ENCODE measurements around the gene CAB39.
A peak's percentile ranks its signal among the peaks of the same experiment; 100 is the strongest.

Gene CAB39

DNA sequence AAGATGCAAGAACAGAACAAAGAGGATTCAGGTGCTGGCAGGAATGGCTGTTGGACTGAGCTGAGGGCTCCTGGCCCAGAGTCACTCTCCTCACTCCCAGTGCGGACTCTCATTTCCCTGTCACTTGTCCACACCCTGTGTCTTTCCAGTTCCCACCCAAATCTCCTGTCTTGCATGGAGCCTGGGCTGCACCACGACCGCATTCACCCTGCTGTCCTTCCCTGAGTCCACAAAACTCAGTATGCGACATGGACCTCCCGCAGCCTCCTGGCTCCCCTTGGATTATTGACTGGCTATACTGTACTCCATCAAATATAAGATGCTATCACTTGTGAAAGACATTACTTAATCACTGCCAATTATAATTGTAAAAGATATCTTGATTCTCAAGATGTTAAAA lies 149.7 kb downstream of the CAB39 start:
- no peak overlapping the region for H3K4me3 ChIP-seq (ENCODE audit: low read depth in 1 of 5, low read length in 5 of 5)
- peaks cover 7 to 27% (median 24%) of the 10 kb centered on the region in 5 donors for H3K27me3 ChIP-seq (ENCODE audit: control insufficient read depth in 5 of 5, insufficient read depth in 4 of 5, low read length in 5 of 5)
- H3K4me1 ChIP-seq (ENCODE audit: control insufficient read depth in 5 of 5, insufficient read depth in 5 of 5, low read length in 5 of 5), result peaks cover 3 to 27% (median 18%) of the 10 kb centered on the region in 5 donors
- H3K36me3 ChIP-seq (ENCODE audit: control insufficient read depth in 5 of 5, insufficient read depth in 5 of 5, low read length in 5 of 5), result no peaks in the 10 kb centered on the region
- H3K27ac ChIP-seq (ENCODE audit: low read depth, low read length), result no peak overlapping the region
- no peaks in the 10 kb centered on the region for H3K9me3 ChIP-seq (ENCODE audit: control insufficient read depth in 5 of 5, low read length in 5 of 5)
- no peak overlapping the region for H3K9ac ChIP-seq (ENCODE audit: low read length in 5 of 5)

DNA sequence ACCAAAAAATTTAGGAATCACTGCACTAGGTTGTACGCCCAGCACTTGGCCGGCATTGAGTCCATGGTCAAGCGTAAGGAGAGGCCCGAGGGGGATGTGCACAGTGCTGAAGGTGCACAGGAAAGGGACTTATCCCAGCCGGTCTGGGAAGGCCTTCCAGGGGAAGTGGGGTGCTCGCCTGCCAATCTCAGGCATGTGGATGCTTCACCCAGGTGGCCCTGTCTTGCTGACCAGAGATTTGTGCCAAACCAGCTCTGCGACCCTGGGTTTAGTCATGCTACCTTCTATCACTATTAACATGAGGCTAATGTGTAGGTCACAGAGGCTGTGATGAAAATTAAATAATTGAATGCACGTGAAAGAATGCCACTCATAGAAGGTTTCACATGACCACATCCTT lies 150.4 kb downstream of the CAB39 start:
- H3K4me3 ChIP-seq (ENCODE audit: low read depth in 1 of 5, low read length in 5 of 5), result no peak overlapping the region
- no peak overlapping the region for H3K9ac ChIP-seq (ENCODE audit: low read length in 5 of 5)
- H3K4me1 ChIP-seq (ENCODE audit: control insufficient read depth in 5 of 5, insufficient read depth in 5 of 5, low read length in 5 of 5), result peaks cover 3 to 29% (median 19%) of the 10 kb centered on the region in 5 donors
- H3K9me3 ChIP-seq (ENCODE audit: control insufficient read depth in 5 of 5, low read length in 5 of 5), result no peaks in the 10 kb centered on the region
- peaks cover 7 to 26% (median 20%) of the 10 kb centered on the region in 5 donors for H3K27me3 ChIP-seq (ENCODE audit: control insufficient read depth in 5 of 5, insufficient read depth in 4 of 5, low read length in 5 of 5)
- no peak overlapping the region for H3K27ac ChIP-seq (ENCODE audit: low read depth, low read length)
- no peaks in the 10 kb centered on the region for H3K36me3 ChIP-seq (ENCODE audit: control insufficient read depth in 5 of 5, insufficient read depth in 5 of 5, low read length in 5 of 5)

GRCh38 chr2:230863442-230864121 lies 150.9 kb downstream of the CAB39 start:
- Histone ChIP-seq H3K27me3 (ENCODE audit: control insufficient read depth in 5 of 5, insufficient read depth in 4 of 5, low read length in 5 of 5) (peaks cover 7 to 26% (median 20%) of the 10 kb centered on the region in 5 donors), H3K4me3 (ENCODE audit: low read depth in 1 of 5, low read length in 5 of 5) (no peak overlapping the region), H3K36me3 (ENCODE audit: control insufficient read depth in 5 of 5, insufficient read depth in 5 of 5, low read length in 5 of 5) (no peaks in the 10 kb centered on the region), H3K4me1 (ENCODE audit: control insufficient read depth in 5 of 5, insufficient read depth in 5 of 5, low read length in 5 of 5) (peaks cover 3 to 29% (median 24%) of the 10 kb centered on the region in 5 donors), H3K27ac (ENCODE audit: low read depth, low read length) (no peak overlapping the region), H3K9ac (ENCODE audit: low read length in 5 of 5) (no peak overlapping the region), H3K9me3 (ENCODE audit: control insufficient read depth in 5 of 5, low read length in 5 of 5) (no peaks in the 10 kb centered on the region)

DNA sequence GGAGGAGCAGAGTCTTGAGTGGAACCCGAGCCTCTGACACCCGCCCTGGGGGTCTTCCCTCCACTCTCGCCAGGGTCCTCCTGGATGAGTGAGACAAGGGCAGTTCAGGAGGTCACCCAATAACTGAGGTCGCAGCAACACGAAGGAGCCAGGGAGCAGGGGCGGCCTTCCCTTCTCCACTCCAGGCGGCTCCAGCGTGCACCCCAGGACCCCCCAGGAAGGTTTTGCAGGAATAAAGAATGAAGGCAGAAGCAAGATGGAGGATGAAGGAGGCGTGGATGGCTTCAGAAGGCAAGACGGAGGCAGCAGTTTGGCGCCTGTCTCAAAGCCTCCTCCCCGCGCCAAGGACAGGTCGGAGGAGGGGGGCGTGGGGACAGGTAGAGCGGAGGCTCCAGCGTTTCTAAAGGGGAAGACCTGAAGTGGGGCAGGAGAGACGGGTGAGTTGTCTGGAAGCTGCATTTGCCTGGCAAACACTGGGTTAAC lies 151.5 kb downstream of the CAB39 start:
- Histone ChIP-seq H3K4me1 (ENCODE audit: control insufficient read depth in 5 of 5, insufficient read depth in 5 of 5, low read length in 5 of 5) (peaks cover 3 to 29% (median 25%) of the 10 kb centered on the region in 5 donors), H3K4me3 (ENCODE audit: low read depth in 1 of 5, low read length in 5 of 5) (peak overlapping the region; percentile 59 to 89 (median 66)), H3K27me3 (ENCODE audit: control insufficient read depth in 5 of 5, insufficient read depth in 4 of 5, low read length in 5 of 5) (peaks cover 7 to 26% (median 20%) of the 10 kb centered on the region in 5 donors), H3K27ac (ENCODE audit: low read depth, low read length) (no peak overlapping the region), H3K36me3 (ENCODE audit: control insufficient read depth in 5 of 5, insufficient read depth in 5 of 5, low read length in 5 of 5) (no peaks in the 10 kb centered on the region), H3K9me3 (ENCODE audit: control insufficient read depth in 5 of 5, low read length in 5 of 5) (no peaks in the 10 kb centered on the region), H3K9ac (ENCODE audit: low read length in 5 of 5) (peak overlapping the region in 2 of 5 donors; percentile 16 to 47)

- H3K9me3 ChIP-seq (ENCODE audit: control insufficient read depth in 5 of 5, low read length in 5 of 5), result no peaks in the 10 kb centered on the region
- peaks cover 3 to 32% (median 26%) of the 10 kb centered on the region in 5 donors for H3K4me1 ChIP-seq (ENCODE audit: control insufficient read depth in 5 of 5, insufficient read depth in 5 of 5, low read length in 5 of 5)
- H3K36me3 ChIP-seq (ENCODE audit: control insufficient read depth in 5 of 5, insufficient read depth in 5 of 5, low read length in 5 of 5), result no peaks in the 10 kb centered on the region
- peak within 1 kb of the TSS in 4 of 5 donors; percentile 11 to 70 (median 64) for H3K9ac ChIP-seq (ENCODE audit: low read length in 5 of 5)
- H3K27ac ChIP-seq (ENCODE audit: low read depth, low read length), result no peak within 1 kb of the TSS
- H3K4me3 ChIP-seq (ENCODE audit: low read depth in 1 of 5, low read length in 5 of 5), result peak within 1 kb of the TSS; percentile 60 to 89 (median 66)
- H3K27me3 ChIP-seq (ENCODE audit: control insufficient read depth in 5 of 5, insufficient read depth in 4 of 5, low read length in 5 of 5), result peaks cover 7 to 26% (median 20%) of the 10 kb centered on the region in 5 donors
Measured at GRCh38 chr2:230864605-230865306, 152.1 kb downstream of the CAB39 start, which contains the start of gene ITM2C. Gene ITM2C, plus strand, starts transcription at chr2:230864942. Its CDS starts 84 bp downstream, at chr2:230865026.

- H3K4me1 ChIP-seq (ENCODE audit: control insufficient read depth in 5 of 5, insufficient read depth in 5 of 5, low read length in 5 of 5), result peaks cover 3 to 38% (median 27%) of the 10 kb centered on the region in 5 donors
- peaks cover 7 to 26% (median 20%) of the 10 kb centered on the region in 5 donors for H3K27me3 ChIP-seq (ENCODE audit: control insufficient read depth in 5 of 5, insufficient read depth in 4 of 5, low read length in 5 of 5)
Measured at GRCh38 chr2:230865307-230865765, 152.7 kb downstream of the CAB39 start.

DNA sequence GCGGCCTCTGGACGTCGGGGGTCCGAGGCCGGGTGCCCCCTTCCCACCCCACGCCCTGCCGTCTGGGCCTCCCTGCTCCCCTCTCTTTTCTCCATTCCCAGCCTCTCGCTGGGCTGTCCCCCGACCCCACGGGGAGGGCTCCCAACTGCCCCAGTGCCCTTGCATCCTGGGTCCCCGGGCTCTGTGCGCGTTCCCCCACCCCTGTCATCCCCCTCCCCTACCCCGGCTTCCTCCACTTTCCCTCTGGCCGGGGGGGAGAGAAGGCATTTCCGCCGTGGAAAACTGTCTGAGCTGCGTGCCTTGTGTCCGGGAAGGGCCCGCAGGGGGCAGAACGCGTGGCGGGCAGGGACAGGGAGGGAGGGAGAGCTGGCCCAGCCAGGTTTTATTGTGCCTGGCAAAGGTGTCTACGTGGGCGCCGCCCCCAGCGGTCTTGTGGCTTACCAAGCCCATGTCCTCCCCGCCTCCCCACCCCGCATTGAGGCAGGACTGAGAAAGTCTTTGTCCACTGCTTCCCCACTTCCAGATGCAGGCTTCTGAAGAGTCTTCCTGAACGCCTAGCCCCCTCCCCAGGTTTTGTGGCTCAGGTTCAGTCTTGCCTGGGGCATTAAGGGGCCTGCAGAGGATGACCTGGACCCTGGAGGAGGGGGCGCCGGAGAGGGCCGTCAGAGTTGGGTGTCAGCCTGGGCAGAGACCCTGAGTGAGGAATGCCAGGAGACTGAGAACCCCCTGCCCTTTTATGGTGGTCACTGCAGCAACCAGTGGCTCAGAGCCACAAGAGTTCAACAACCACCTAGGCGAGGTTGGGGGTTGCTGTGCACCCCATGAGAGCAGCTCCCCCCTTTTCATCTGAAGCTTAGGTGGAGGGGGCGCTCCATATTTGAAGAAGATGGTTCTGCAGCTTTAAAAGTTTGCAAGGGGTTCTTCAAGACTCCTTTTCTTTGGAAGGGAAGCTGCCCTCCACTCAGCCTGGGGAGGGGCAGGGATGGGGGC lies 153.4 kb downstream of the CAB39 start:
- peaks cover 7 to 26% (median 20%) of the 10 kb centered on the region in 5 donors for H3K27me3 ChIP-seq (ENCODE audit: control insufficient read depth in 5 of 5, insufficient read depth in 4 of 5, low read length in 5 of 5)
- peak overlapping the region in 3 of 5 donors; percentile 65 to 78 (median 66) for H3K4me3 ChIP-seq (ENCODE audit: low read depth in 1 of 5, low read length in 5 of 5)
- H3K9ac ChIP-seq (ENCODE audit: low read length in 5 of 5), result no peak overlapping the region
- peaks cover 3 to 45% (median 29%) of the 10 kb centered on the region in 5 donors for H3K4me1 ChIP-seq (ENCODE audit: control insufficient read depth in 5 of 5, insufficient read depth in 5 of 5, low read length in 5 of 5)
- no peaks in the 10 kb centered on the region for H3K9me3 ChIP-seq (ENCODE audit: control insufficient read depth in 5 of 5, low read length in 5 of 5)
- no peak overlapping the region for H3K27ac ChIP-seq (ENCODE audit: low read depth, low read length)
- no peaks in the 10 kb centered on the region for H3K36me3 ChIP-seq (ENCODE audit: control insufficient read depth in 5 of 5, insufficient read depth in 5 of 5, low read length in 5 of 5)

More at GRCh38 chr2:230865307-230865765, 152.7 kb downstream of the CAB39 start:
- peak overlapping the region in 4 of 5 donors; percentile 11 to 70 (median 64) for H3K9ac ChIP-seq (ENCODE audit: low read length in 5 of 5)
- peak overlapping the region; percentile 53 to 78 (median 65) for H3K4me3 ChIP-seq (ENCODE audit: low read depth in 1 of 5, low read length in 5 of 5)
- H3K9me3 ChIP-seq (ENCODE audit: control insufficient read depth in 5 of 5, low read length in 5 of 5), result no peaks in the 10 kb centered on the region
- no peak overlapping the region for H3K27ac ChIP-seq (ENCODE audit: low read depth, low read length)
- no peaks in the 10 kb centered on the region for H3K36me3 ChIP-seq (ENCODE audit: control insufficient read depth in 5 of 5, insufficient read depth in 5 of 5, low read length in 5 of 5)

DNA sequence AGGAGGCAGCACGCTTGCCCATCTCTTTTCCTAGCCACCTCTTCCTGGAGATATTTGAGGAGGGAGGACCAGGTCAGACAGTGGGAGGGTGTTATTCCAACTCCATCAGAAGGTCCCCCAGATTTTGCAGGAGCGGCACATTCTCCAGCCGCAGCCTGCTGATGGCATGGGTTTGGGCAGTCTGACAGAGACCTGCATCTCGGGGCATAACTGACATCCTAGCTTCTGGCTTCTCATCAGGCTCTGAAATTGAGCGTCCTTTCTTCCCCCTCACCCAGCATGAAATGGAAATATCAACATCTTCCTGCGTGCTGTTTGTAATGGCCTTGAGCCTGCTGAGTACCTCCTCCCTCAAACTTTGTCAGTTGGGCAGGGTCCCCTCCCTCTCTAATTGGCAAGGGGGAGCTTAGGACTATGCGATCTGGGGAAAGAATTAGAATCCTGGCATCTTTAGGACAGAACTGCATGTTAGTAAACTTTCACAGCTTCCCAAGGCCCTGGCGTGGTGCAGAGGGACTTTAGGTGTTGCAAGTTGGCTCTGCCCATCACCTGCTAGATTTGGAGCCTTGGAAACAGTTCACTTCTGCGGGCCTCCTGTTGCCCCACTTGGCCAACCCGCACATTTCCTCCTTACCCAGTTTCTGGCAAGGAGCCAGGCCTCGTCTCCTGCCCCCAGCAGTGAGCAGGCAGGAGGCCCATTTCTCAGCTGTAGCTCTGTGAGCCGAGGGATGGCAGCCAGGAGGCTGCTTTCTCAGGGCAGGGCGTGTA lies 154.3 kb downstream of the CAB39 start:
- no peak overlapping the region for H3K9ac ChIP-seq (ENCODE audit: low read length in 5 of 5)
- H3K36me3 ChIP-seq (ENCODE audit: control insufficient read depth in 5 of 5, insufficient read depth in 5 of 5, low read length in 5 of 5), result no peaks in the 10 kb centered on the region
- H3K4me3 ChIP-seq (ENCODE audit: low read depth in 1 of 5, low read length in 5 of 5), result no peak overlapping the region
- no peaks in the 10 kb centered on the region for H3K9me3 ChIP-seq (ENCODE audit: control insufficient read depth in 5 of 5, low read length in 5 of 5)
- peaks cover 3 to 51% (median 29%) of the 10 kb centered on the region in 5 donors for H3K4me1 ChIP-seq (ENCODE audit: control insufficient read depth in 5 of 5, insufficient read depth in 5 of 5, low read length in 5 of 5)
- H3K27me3 ChIP-seq (ENCODE audit: control insufficient read depth in 5 of 5, insufficient read depth in 4 of 5, low read length in 5 of 5), result peaks cover 2 to 24% (median 18%) of the 10 kb centered on the region in 5 donors
- no peak overlapping the region for H3K27ac ChIP-seq (ENCODE audit: low read depth, low read length)

Data from subcutaneous abdominal adipose tissue (tissue), 5 donors.